BLaER1 (cell line): ENCODE measurements around the gene IYD.
A peak's percentile ranks its signal among the peaks of the same experiment; 100 is the strongest.

ENCODE experiments used
- H3K27ac ChIP-seq: shearing (Covaris generic); formaldehyde crosslinking; 2 replicates; pipeline ENCODE4 v1.8.1; 2022
- H3K27me3 ChIP-seq: shearing (Covaris generic); formaldehyde crosslinking; 2 replicates; pipeline ENCODE4 v1.8.1; 2022
- H3K36me3 ChIP-seq: shearing (Covaris generic); formaldehyde crosslinking; 2 replicates; pipeline ENCODE4 v1.8.1; 2022
- H3K4me1 ChIP-seq: shearing (Covaris generic); formaldehyde crosslinking; 2 replicates; pipeline ENCODE4 v1.8.1; 2022
- H3K4me2 ChIP-seq: shearing (Covaris generic); formaldehyde crosslinking; 2 replicates; pipeline ENCODE4 v1.8.1; 2022
- H3K4me3 ChIP-seq: shearing (Covaris generic); formaldehyde crosslinking; 2 replicates; pipeline ENCODE4 v1.8.1; 2022
- H3K9ac ChIP-seq: shearing (Covaris generic); formaldehyde crosslinking; 2 replicates; pipeline ENCODE4 v1.8.1; 2022
- H3K9me3 ChIP-seq: shearing (Covaris generic); formaldehyde crosslinking; 2 replicates; pipeline ENCODE4 v1.8.1; 2022
- H4K20me1 ChIP-seq: shearing (Covaris generic); formaldehyde crosslinking; 2 replicates; pipeline ENCODE4 v1.8.1; 2022
- Cebpa-rat ChIP-seq: shearing (Covaris generic); IDR thresholded peaks from 2 replicates; pipeline ENCODE4 v1.8.1; 2022

The IYD gene

DNA sequence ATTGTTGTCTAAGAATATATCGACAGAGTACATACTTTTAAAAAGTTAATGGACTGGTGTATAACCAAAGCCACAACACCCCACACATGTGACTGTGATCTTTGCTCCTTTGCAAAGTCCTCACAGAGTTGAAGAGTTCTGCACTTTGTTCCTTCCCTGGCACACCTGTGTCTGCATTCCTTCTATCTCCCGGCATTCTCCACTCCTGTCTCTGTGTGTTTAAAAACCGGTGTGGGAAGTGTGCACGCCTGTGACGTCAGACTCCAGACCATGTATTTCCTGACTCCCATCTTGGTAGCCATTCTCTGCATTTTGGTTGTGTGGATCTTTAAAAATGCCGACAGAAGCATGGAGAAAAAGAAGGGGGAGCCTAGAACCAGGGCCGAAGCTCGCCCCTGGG, at the start of gene IYD:
Gene IYD, plus strand, starts transcription at position 251 of the 400 bp plus-strand sequence. Its CDS starts 20 bp downstream, at position 271.
- Histone ChIP-seq H3K27ac (no peak within 1 kb of the TSS), H3K27me3 (no peaks in the 10 kb centered on the region), H3K4me1 (peaks cover 6% of the 10 kb centered on the region)

GRCh38 chr6:150319924-150320323, 48.9 kb upstream of the IYD start:
- no peak for TF ChIP-seq Cebpa-rat
- no peak overlapping the region for H3K4me3 ChIP-seq
- peaks cover 9% of the 10 kb centered on the region for H3K9me3 ChIP-seq
- H3K4me1 ChIP-seq = peaks cover 50% of the 10 kb centered on the region
- no peak overlapping the region for H3K9ac ChIP-seq
- no peaks in the 10 kb centered on the region for H3K36me3 ChIP-seq
- no peak overlapping the region for H3K27ac ChIP-seq
- H3K27me3 ChIP-seq = no peaks in the 10 kb centered on the region
- no peak overlapping the region for H3K4me2 ChIP-seq
- peaks cover 8% of the 10 kb centered on the region; the same call in 1 of the 2 replicates for H4K20me1 ChIP-seq

More for the DNA sequence above, at the start of gene IYD:
- Histone ChIP-seq H3K4me3 (no peak within 1 kb of the TSS), H3K9me3 (no peaks in the 10 kb centered on the region), H4K20me1 (no peaks in the 10 kb centered on the region), H3K36me3 (no peaks in the 10 kb centered on the region), H3K4me2 (no peak within 1 kb of the TSS), H3K9ac (no peak within 1 kb of the TSS)
- no peak for TF ChIP-seq Cebpa-rat

- H3K27me3 ChIP-seq = no peaks in the 10 kb centered on the region
- H3K4me3 ChIP-seq = no peak overlapping the region
- peaks cover 8% of the 10 kb centered on the region; the same call in 1 of the 2 replicates for H4K20me1 ChIP-seq
- H3K4me1 ChIP-seq = peaks cover 50% of the 10 kb centered on the region
- no peak for TF ChIP-seq Cebpa-rat
- H3K27ac ChIP-seq = no peak overlapping the region
- H3K36me3 ChIP-seq = no peaks in the 10 kb centered on the region
- H3K9me3 ChIP-seq = peaks cover 3% of the 10 kb centered on the region
- H3K4me2 ChIP-seq = no peak overlapping the region
- no peak overlapping the region for H3K9ac ChIP-seq
Measured at GRCh38 chr6:150320442-150320841, 48.4 kb upstream of the IYD start.

DNA sequence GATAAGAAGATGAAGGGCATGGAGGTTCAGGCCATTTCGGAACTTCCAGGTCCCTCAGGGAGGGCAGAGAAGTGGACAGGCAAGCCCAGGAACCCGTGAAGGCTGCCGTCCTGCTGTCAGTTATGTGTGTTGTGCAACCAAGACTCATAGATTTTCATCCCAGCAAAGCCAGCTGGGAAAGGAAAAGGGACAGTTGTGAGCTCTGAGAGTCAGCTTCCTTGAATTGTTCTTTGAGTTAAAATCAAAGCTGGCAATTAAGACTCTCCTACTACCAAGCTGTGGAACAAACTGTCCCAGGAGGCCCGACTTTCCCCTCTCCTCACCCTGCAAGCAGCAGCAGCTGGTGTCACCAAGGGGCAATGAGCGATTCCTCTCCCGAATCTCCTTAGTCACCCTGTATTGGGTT, 46.3 kb upstream of the IYD start:
- peak; percentile 45; the same call in 1 of the 2 replicates for TF ChIP-seq Cebpa-rat
- Histone ChIP-seq H3K9me3 (no peaks in the 10 kb centered on the region), H3K36me3 (no peaks in the 10 kb centered on the region), H3K27ac (no peak overlapping the region), H3K9ac (no peak overlapping the region), H3K4me2 (peak overlapping the region; percentile 83), H3K27me3 (no peaks in the 10 kb centered on the region), H3K4me3 (no peak overlapping the region), H3K4me1 (peaks cover 59% of the 10 kb centered on the region), H4K20me1 (peaks cover 8% of the 10 kb centered on the region; the same call in 1 of the 2 replicates)

DNA sequence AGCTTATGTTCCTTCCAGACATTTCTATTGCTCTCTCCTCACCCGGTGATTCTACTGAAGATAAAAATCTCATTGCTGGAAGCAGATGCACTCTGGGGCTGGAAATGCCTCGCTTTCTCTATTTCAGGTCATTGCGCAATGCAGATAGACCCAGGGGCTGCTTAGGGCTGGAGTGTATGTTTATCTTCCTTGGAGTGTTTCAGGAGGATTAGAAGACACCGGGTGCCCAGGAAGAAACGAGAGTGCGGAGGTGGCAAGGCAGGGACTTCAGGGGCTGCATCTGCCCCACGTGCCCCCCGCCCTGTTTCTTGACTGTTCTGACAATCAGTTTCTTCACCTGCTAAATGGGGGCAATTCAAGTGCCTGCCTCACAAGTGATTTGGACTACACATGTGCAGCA, 45.6 kb upstream of the IYD start:
- no peak overlapping the region for H3K27ac ChIP-seq
- no peaks in the 10 kb centered on the region for H3K36me3 ChIP-seq
- peak; percentile 98 for TF ChIP-seq Cebpa-rat
- no peak overlapping the region for H3K9ac ChIP-seq
- H3K4me3 ChIP-seq = no peak overlapping the region
- H3K27me3 ChIP-seq = no peaks in the 10 kb centered on the region
- no peaks in the 10 kb centered on the region for H3K9me3 ChIP-seq
- H3K4me2 ChIP-seq = peak overlapping the region; percentile 83
- peaks cover 8% of the 10 kb centered on the region; the same call in 1 of the 2 replicates for H4K20me1 ChIP-seq
- peaks cover 59% of the 10 kb centered on the region for H3K4me1 ChIP-seq

- no peaks in the 10 kb centered on the region for H3K36me3 ChIP-seq
- no peak overlapping the region for H3K9ac ChIP-seq
- H3K9me3 ChIP-seq = no peaks in the 10 kb centered on the region
- H3K4me2 ChIP-seq = peak overlapping the region; percentile 83
- TF ChIP-seq Cebpa-rat = no peak
- H3K4me3 ChIP-seq = no peak overlapping the region
- H3K27me3 ChIP-seq = no peaks in the 10 kb centered on the region
- H3K27ac ChIP-seq = peak overlapping the region; percentile 45; the same call in 1 of the 2 replicates
- H4K20me1 ChIP-seq = peaks cover 8% of the 10 kb centered on the region; the same call in 1 of the 2 replicates
- peaks cover 59% of the 10 kb centered on the region for H3K4me1 ChIP-seq
Measured at GRCh38 chr6:150324044-150324443, 44.8 kb upstream of the IYD start.

- Histone ChIP-seq H3K4me2 (peak overlapping the region; percentile 83), H3K27me3 (no peaks in the 10 kb centered on the region), H3K36me3 (no peaks in the 10 kb centered on the region), H3K9ac (no peak overlapping the region), H4K20me1 (peaks cover 8% of the 10 kb centered on the region; the same call in 1 of the 2 replicates), H3K4me3 (no peak overlapping the region), H3K27ac (peak overlapping the region; percentile 45; the same call in 1 of the 2 replicates), H3K9me3 (no peaks in the 10 kb centered on the region), H3K4me1 (peaks cover 59% of the 10 kb centered on the region)
- no peak for TF ChIP-seq Cebpa-rat
Measured at GRCh38 chr6:150325066-150325772, 43.6 kb upstream of the IYD start.

- peak overlapping the region; percentile 10 for H3K4me2 ChIP-seq
- H3K27ac ChIP-seq = no peak overlapping the region
- H3K4me3 ChIP-seq = no peak overlapping the region
- H3K27me3 ChIP-seq = no peaks in the 10 kb centered on the region
- no peak for TF ChIP-seq Cebpa-rat
- no peak overlapping the region for H3K9ac ChIP-seq
- H4K20me1 ChIP-seq = peaks cover 8% of the 10 kb centered on the region; the same call in 1 of the 2 replicates
- H3K4me1 ChIP-seq = peaks cover 51% of the 10 kb centered on the region
- H3K9me3 ChIP-seq = no peaks in the 10 kb centered on the region
- H3K36me3 ChIP-seq = no peaks in the 10 kb centered on the region
Measured at GRCh38 chr6:150327117-150327774, 41.6 kb upstream of the IYD start.

DNA sequence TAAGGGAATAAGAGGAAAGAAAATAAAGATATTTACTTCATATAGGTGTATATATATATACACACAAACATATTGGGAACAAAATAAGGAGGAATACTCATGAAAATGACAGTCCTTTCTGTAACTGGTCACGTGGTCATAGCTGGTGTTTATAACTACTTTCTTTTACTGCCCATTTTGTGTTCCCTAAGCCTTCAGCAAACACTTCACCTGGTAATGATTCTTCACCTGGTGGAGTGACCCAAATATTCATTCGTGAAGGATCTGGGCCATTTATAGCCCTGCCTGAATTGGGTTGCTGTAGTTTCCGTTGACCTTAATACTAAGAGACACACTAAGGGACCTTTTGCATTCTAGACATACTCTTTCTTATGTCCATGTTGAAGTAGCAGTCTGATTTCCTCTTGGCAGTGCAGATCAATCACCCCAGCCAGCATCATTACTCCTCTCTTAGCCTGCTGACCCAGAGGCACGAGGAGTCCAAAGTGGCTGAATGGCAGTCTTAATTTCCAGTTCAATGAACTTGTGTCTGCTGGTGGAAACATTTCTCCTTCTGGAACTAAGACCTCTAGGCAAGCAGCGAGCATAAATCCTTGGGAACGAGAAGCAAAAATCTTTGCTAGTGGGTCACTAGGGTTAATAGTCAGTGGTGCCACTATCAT, 39.9 kb upstream of the IYD start:
- H3K4me1 ChIP-seq = peaks cover 34% of the 10 kb centered on the region
- H3K4me3 ChIP-seq = no peak overlapping the region
- H3K27me3 ChIP-seq = no peaks in the 10 kb centered on the region
- no peaks in the 10 kb centered on the region for H3K9me3 ChIP-seq
- no peaks in the 10 kb centered on the region for H3K36me3 ChIP-seq
- no peak overlapping the region for H3K4me2 ChIP-seq
- no peak overlapping the region for H3K9ac ChIP-seq
- TF ChIP-seq Cebpa-rat = no peak
- peaks cover 8% of the 10 kb centered on the region; the same call in 1 of the 2 replicates for H4K20me1 ChIP-seq
- no peak overlapping the region for H3K27ac ChIP-seq

GRCh38 chr6:150331344-150331743, 37.5 kb upstream of the IYD start:
- H3K4me1 ChIP-seq = peaks cover 10% of the 10 kb centered on the region
- H3K4me3 ChIP-seq = no peak overlapping the region
- no peak overlapping the region for H3K9ac ChIP-seq
- no peaks in the 10 kb centered on the region for H3K9me3 ChIP-seq
- H3K36me3 ChIP-seq = no peaks in the 10 kb centered on the region
- H3K27ac ChIP-seq = no peak overlapping the region
- H3K4me2 ChIP-seq = no peak overlapping the region
- no peak for TF ChIP-seq Cebpa-rat
- H3K27me3 ChIP-seq = no peaks in the 10 kb centered on the region
- no peaks in the 10 kb centered on the region for H4K20me1 ChIP-seq
